HEK293 (cell line): Measurements from ENCODE around the gene CETN3.

ENCODE experiments used
- BCL11B ChIP-seq: fragments of 450-650 bp; formaldehyde crosslinking; IDR thresholded peaks from 2 replicates; pipeline ENCODE4 v1.5.1; 2016; ENCODE audit warnings: low read depth, missing biosample characterization, missing genetic modification characterization
- EGR2 ChIP-seq: fragments of 450-650 bp; formaldehyde crosslinking; IDR thresholded peaks from 2 replicates; pipeline ENCODE4 v1.5.1; 2016; ENCODE audit warnings: low read depth, missing biosample characterization, missing genetic modification characterization
- ELK4 ChIP-seq: IDR thresholded peaks from 2 replicates; pipeline ENCODE4 v1.6.1; 2011; ENCODE audit warnings: mild to moderate bottlenecking, low read depth, low read length, borderline replicate concordance
- FEZF1 ChIP-seq: fragments of 450-650 bp; formaldehyde crosslinking; IDR thresholded peaks from 2 replicates; pipeline ENCODE4 v1.5.1; 2016; ENCODE audit warnings: missing biosample characterization, missing genetic modification characterization
- GFI1B ChIP-seq: fragments of 450-650 bp; formaldehyde crosslinking; IDR thresholded peaks from 2 replicates; pipeline ENCODE4 v1.5.1; 2016; ENCODE audit warnings: missing biosample characterization, missing genetic modification characterization
- OSR2 ChIP-seq: fragments of 450-650 bp; formaldehyde crosslinking; IDR thresholded peaks from 2 replicates; pipeline ENCODE4 v1.5.1; 2016; ENCODE audit warnings: missing biosample characterization, missing genetic modification characterization
- OVOL3 ChIP-seq: fragments of 450-650 bp; formaldehyde crosslinking; IDR thresholded peaks from 2 replicates; pipeline ENCODE4 v1.5.1; 2016; ENCODE audit warnings: missing biosample characterization, missing genetic modification characterization
- RBAK ChIP-seq: fragments of 450-650 bp; formaldehyde crosslinking; IDR thresholded peaks from 2 replicates; pipeline ENCODE4 v1.5.1; 2016; ENCODE audit warnings: missing biosample characterization, missing genetic modification characterization
- REPIN1 ChIP-seq: fragments of 450-650 bp; formaldehyde crosslinking; IDR thresholded peaks from 2 replicates; pipeline ENCODE4 v1.5.1; 2017; ENCODE audit warnings: missing biosample characterization, missing genetic modification characterization, low read depth
- ZBTB49 ChIP-seq: fragments of 450-650 bp; formaldehyde crosslinking; IDR thresholded peaks from 2 replicates; pipeline ENCODE4 v1.5.1; 2016; ENCODE audit warnings: missing biosample characterization, missing genetic modification characterization, low read depth
- ZBTB6 ChIP-seq: fragments of 450-650 bp; formaldehyde crosslinking; IDR thresholded peaks from 2 replicates; pipeline ENCODE4 v1.5.1; 2017; ENCODE audit warnings: missing biosample characterization, missing genetic modification characterization
- ZBTB8A ChIP-seq: fragments of 450-650 bp; formaldehyde crosslinking; IDR thresholded peaks from 2 replicates; pipeline ENCODE4 v1.5.1; 2016; ENCODE audit warnings: missing biosample characterization, missing genetic modification characterization
- ZEB2 ChIP-seq: fragments of 450-650 bp; formaldehyde crosslinking; IDR thresholded peaks from 2 replicates; pipeline ENCODE4 v1.5.1; 2016; ENCODE audit warnings: missing biosample characterization, missing genetic modification characterization
- ZFHX2 ChIP-seq: fragments of 450-650 bp; formaldehyde crosslinking; conservative IDR thresholded peaks from 2 replicates; pipeline ENCODE4 v1.5.1; 2016; ENCODE audit warnings: missing biosample characterization, missing genetic modification characterization
- ZNF138 ChIP-seq: fragments of 450-650 bp; formaldehyde crosslinking; IDR thresholded peaks from 2 replicates; pipeline ENCODE4 v1.5.1; 2016; ENCODE audit warnings: missing biosample characterization, missing genetic modification characterization, borderline replicate concordance
- ZNF140 ChIP-seq: fragments of 450-650 bp; formaldehyde crosslinking; IDR thresholded peaks from 2 replicates; pipeline ENCODE4 v1.5.1; 2016; ENCODE audit warnings: missing biosample characterization, missing genetic modification characterization
- ZNF16 ChIP-seq: fragments of 450-650 bp; formaldehyde crosslinking; IDR thresholded peaks from 2 replicates; pipeline ENCODE4 v1.5.1; 2016; ENCODE audit warnings: low read depth, missing biosample characterization, missing genetic modification characterization
- ZNF2 ChIP-seq: fragments of 450-650 bp; formaldehyde crosslinking; IDR thresholded peaks from 2 replicates; pipeline ENCODE4 v1.5.1; 2016; ENCODE audit warnings: missing biosample characterization, missing genetic modification characterization
- ZNF23 ChIP-seq: fragments of 450-650 bp; formaldehyde crosslinking; IDR thresholded peaks from 2 replicates; pipeline ENCODE4 v1.5.1; 2016; ENCODE audit warnings: missing biosample characterization, missing genetic modification characterization, borderline replicate concordance
- ZNF302 ChIP-seq: fragments of 450-650 bp; formaldehyde crosslinking; IDR thresholded peaks from 2 replicates; pipeline ENCODE4 v1.5.1; 2016; ENCODE audit warnings: missing biosample characterization, missing genetic modification characterization, low read depth
- ZNF341 ChIP-seq: fragments of 450-650 bp; formaldehyde crosslinking; IDR thresholded peaks from 2 replicates; pipeline ENCODE4; 2016; ENCODE audit warnings: low read depth, missing biosample characterization, missing genetic modification characterization
- ZNF366 ChIP-seq: fragments of 450-650 bp; formaldehyde crosslinking; conservative IDR thresholded peaks from 2 replicates; pipeline ENCODE4 v1.5.1; 2016; ENCODE audit warnings: missing biosample characterization, missing genetic modification characterization
- ZNF423 ChIP-seq: fragments of 450-650 bp; formaldehyde crosslinking; IDR thresholded peaks from 2 replicates; pipeline ENCODE4 v1.5.1; 2016; ENCODE audit warnings: missing biosample characterization, missing genetic modification characterization
- ZNF433 ChIP-seq: fragments of 450-650 bp; formaldehyde crosslinking; IDR thresholded peaks from 2 replicates; pipeline ENCODE4 v1.5.1; 2016; ENCODE audit warnings: missing biosample characterization, missing genetic modification characterization, low read depth
- ZNF521 ChIP-seq: fragments of 450-650 bp; formaldehyde crosslinking; IDR thresholded peaks from 2 replicates; pipeline ENCODE4 v1.5.1; 2017; ENCODE audit warnings: missing biosample characterization, mild to moderate bottlenecking, missing genetic modification characterization
- ZNF549 ChIP-seq: fragments of 450-650 bp; IDR thresholded peaks from 2 replicates; pipeline ENCODE4 v1.5.1; 2018; ENCODE audit warnings: missing biosample characterization, missing genetic modification characterization, mild to moderate bottlenecking, inconsistent platforms, moderate library complexity
- ZNF571 ChIP-seq: fragments of 450-650 bp; formaldehyde crosslinking; IDR thresholded peaks from 2 replicates; pipeline ENCODE4 v1.5.0; 2017; ENCODE audit warnings: missing biosample characterization, missing genetic modification characterization
- ZNF596 ChIP-seq: fragments of 450-650 bp; IDR thresholded peaks from 2 replicates; pipeline ENCODE4 v1.5.0; 2018; ENCODE audit warnings: missing biosample characterization, mild to moderate bottlenecking, missing genetic modification characterization, moderate library complexity
- ZNF624 ChIP-seq: fragments of 450-650 bp; formaldehyde crosslinking; IDR thresholded peaks from 2 replicates; pipeline ENCODE4 v1.5.1; 2017; ENCODE audit warnings: missing biosample characterization, missing genetic modification characterization
- ZNF777 ChIP-seq: fragments of 450-650 bp; formaldehyde crosslinking; IDR thresholded peaks from 2 replicates; pipeline ENCODE4 v1.5.1; 2017; ENCODE audit warnings: missing biosample characterization, missing genetic modification characterization, borderline replicate concordance
- TF ChIP-seq, protein P1 (sequence below): fragments of 450-650 bp; formaldehyde crosslinking; IDR thresholded peaks from 2 replicates; pipeline ENCODE4 v1.5.1; 2016; ENCODE audit warnings: missing biosample characterization, missing genetic modification characterization
- TF ChIP-seq, protein P2 (sequence below): fragments of 450-650 bp; formaldehyde crosslinking; IDR thresholded peaks from 2 replicates; pipeline ENCODE4 v1.5.1; 2016; ENCODE audit warnings: missing biosample characterization, missing genetic modification characterization

Gene CETN3

DNA sequence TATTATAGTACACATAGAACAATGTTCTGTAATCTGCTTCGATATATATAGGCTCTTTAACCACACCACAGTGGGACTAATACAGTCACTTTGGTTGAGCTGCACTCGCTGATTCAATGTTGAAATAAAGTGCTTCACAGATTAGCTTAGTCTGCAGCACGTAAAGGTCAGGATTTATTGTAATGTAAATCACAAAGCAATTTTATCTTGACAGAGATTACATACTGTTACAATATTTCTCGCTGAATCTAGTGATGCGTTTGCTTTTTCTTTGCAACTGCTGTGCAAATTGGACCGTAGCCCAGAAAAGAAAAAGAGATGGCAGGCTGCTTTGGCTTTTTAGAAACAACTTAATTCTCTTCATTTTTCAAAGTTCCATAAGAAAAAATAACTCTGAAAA, 52.9 kb downstream of the CETN3 start (continued):
- TF ChIP-seq, protein P1, sequence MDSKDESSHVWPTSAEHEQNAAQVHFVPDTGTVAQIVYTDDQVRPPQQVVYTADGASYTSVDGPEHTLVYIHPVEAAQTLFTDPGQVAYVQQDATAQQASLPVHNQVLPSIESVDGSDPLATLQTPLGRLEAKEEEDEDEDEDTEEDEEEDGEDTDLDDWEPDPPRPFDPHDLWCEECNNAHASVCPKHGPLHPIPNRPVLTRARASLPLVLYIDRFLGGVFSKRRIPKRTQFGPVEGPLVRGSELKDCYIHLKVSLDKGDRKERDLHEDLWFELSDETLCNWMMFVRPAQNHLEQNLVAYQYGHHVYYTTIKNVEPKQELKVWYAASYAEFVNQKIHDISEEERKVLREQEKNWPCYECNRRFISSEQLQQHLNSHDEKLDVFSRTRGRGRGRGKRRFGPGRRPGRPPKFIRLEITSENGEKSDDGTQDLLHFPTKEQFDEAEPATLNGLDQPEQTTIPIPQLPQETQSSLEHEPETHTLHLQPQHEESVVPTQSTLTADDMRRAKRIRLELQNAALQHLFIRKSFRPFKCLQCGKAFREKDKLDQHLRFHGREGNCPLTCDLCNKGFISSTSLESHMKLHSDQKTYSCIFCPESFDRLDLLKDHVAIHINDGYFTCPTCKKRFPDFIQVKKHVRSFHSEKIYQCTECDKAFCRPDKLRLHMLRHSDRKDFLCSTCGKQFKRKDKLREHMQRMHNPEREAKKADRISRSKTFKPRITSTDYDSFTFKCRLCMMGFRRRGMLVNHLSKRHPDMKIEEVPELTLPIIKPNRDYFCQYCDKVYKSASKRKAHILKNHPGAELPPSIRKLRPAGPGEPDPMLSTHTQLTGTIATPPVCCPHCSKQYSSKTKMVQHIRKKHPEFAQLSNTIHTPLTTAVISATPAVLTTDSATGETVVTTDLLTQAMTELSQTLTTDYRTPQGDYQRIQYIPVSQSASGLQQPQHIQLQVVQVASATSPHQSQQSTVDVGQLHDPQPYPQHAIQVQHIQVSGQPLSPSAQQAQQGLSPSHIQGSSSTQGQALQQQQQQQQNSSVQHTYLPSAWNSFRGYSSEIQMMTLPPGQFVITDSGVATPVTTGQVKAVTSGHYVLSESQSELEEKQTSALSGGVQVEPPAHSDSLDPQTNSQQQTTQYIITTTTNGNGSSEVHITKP: no peak
- TF ChIP-seq ZNF549: 0 out of 2 replicates have a peak, but pooled peaks have one; percentile 19
- TF ChIP-seq, protein P2, sequence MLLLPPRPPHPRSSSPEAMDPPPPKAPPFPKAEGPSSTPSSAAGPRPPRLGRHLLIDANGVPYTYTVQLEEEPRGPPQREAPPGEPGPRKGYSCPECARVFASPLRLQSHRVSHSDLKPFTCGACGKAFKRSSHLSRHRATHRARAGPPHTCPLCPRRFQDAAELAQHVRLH (tag by site-specific recombination): 0 out of 2 replicates have a peak, but pooled peaks have one; percentile 37
- TF ChIP-seq ZNF16: no peak
- TF ChIP-seq ZNF341 (tag by site-specific recombination): no peak
- peak; percentile 55 for TF ChIP-seq GFI1B (tag by site-specific recombination)
- no peak for TF ChIP-seq ZBTB6
- TF ChIP-seq RBAK (tag by site-specific recombination): no peak
- TF ChIP-seq ZNF423 (tag by site-specific recombination): no peak
- TF ChIP-seq FEZF1 (tag by site-specific recombination): peak; percentile 83
- no peak for TF ChIP-seq ELK4
- 0 out of 2 replicates have a peak, but pooled peaks have one; percentile 38 for TF ChIP-seq ZBTB8A (tag by site-specific recombination)
- no peak for TF ChIP-seq ZNF521 (tag by site-specific recombination)
- TF ChIP-seq ZNF2 (tag by site-specific recombination): peak; percentile 50; the same call in 1 of the 2 replicates
- no peak for TF ChIP-seq ZNF138 (tag by site-specific recombination)
- no peak for TF ChIP-seq ZNF366 (tag by site-specific recombination)
- TF ChIP-seq ZFHX2 (tag by site-specific recombination): no peak
- TF ChIP-seq OSR2 (tag by site-specific recombination): peak; percentile 32; the same call in 1 of the 2 replicates
- TF ChIP-seq ZNF596: no peak
- no peak for TF ChIP-seq REPIN1 (tag by site-specific recombination)
- no peak for TF ChIP-seq OVOL3 (tag by site-specific recombination)
- no peak for TF ChIP-seq ZBTB49
- no peak for TF ChIP-seq ZNF302 (tag by site-specific recombination)
- TF ChIP-seq ZEB2 (tag by site-specific recombination): peak; percentile 79; the same call in 1 of the 2 replicates
- TF ChIP-seq ZNF140 (tag by site-specific recombination): no peak
- no peak for TF ChIP-seq ZNF571
- TF ChIP-seq BCL11B (tag by site-specific recombination): peak; percentile 76; the same call in 1 of the 2 replicates
- no peak for TF ChIP-seq ZNF433 (tag by site-specific recombination)
- TF ChIP-seq ZNF23 (tag by site-specific recombination): no peak
- TF ChIP-seq ZNF624 (tag by site-specific recombination): no peak
- no peak for TF ChIP-seq ZNF777 (tag by site-specific recombination)
- TF ChIP-seq EGR2 (tag by site-specific recombination): no peak
